Spinal cord (tissue), 10 donors: ENCODE data around the gene MLN. TPM values are rescaled to one million over a fixed set of nuclear protein-coding genes. Genes with fewer than 3 reads are reported as not detected.

Experiments
- DNase-seq, 6 donors: peaks; one replicate each; pipeline versions ENCODE4 v3.0.0 to v3.0.0-alpha.2; 2013 to 2015; ENCODE audit warnings: low spot score in 6 of 6, low read depth in 4 of 6
- H3K27ac ChIP-seq: one replicate; pipeline ENCODE4 v1.5.1; 2013; ENCODE audit warnings: low read depth, low read length, control low read depth
- H3K27me3 ChIP-seq: one replicate; pipeline ENCODE4 v1.6.1; 2013; ENCODE audit warnings: low read length; ENCODE audit not compliant: control insufficient read depth, insufficient read depth
- H3K36me3 ChIP-seq: one replicate; pipeline ENCODE4 v1.6.1; 2013; ENCODE audit warnings: low read length; ENCODE audit not compliant: control insufficient read depth, insufficient read depth
- H3K4me1 ChIP-seq: one replicate; pipeline ENCODE4 v1.6.1; 2013; ENCODE audit warnings: low read length; ENCODE audit not compliant: control insufficient read depth, insufficient read depth
- H3K4me3 ChIP-seq: one replicate; pipeline ENCODE4 v1.5.1; 2013; ENCODE audit warnings: low read depth, low read length, control low read depth
- H3K9me3 ChIP-seq: one replicate; pipeline ENCODE4 v1.6.1; 2013; ENCODE audit warnings: low read length; ENCODE audit not compliant: control insufficient read depth, insufficient read depth
- WGBS: methylation state at CpG from one replicate; pipeline ENCODE4 v1.1.5; 2013; ENCODE audit warnings: missing lambda C conversion rate; ENCODE audit not compliant: insufficient coverage; 5-methylcytosine and 5-hydroxymethylcytosine counted together
- polyA plus RNA-seq, 2 donors: library from polyadenylated mRNA; unstranded; fragments of 120-200 nt; gene quantifications; one replicate each; pipeline ENCODE4 v1.2.1, GENCODE V29; 2013; ENCODE audit not compliant: insufficient read length in 2 of 2
- total RNA-seq, 2 donors: library from RNA; depleted of rRNA in 1 of 2; stranded (reverse); fragments of 120-200 nt in 1 of 2; fragments of >200 nt in 1 of 2; gene quantifications; one replicate each; pipeline versions ENCODE4 v1.2.3 to v1.2.4, GENCODE V29; 2013 to 2014
- donor health status: healthy.

The MLN gene
- total and polyA plus RNA-seq, 4 donors = 0.39 to 0.99 (median 0.48) TPM; not detected in 1

- H3K36me3 ChIP-seq = no peaks in the 10 kb centered on the region
- no peak overlapping the region for H3K4me3 ChIP-seq
- H3K27me3 ChIP-seq = no peaks in the 10 kb centered on the region
- DNase-seq = no peak
- no peak overlapping the region for H3K27ac ChIP-seq
- peaks cover 7% of the 10 kb centered on the region for H3K4me1 ChIP-seq
- no peaks in the 10 kb centered on the region for H3K9me3 ChIP-seq
- WGBS = no CpG with 5 or more reads among the region's 2 CpGs
Measured at GRCh38 chr6:33846226-33846625, 42.4 kb upstream of the MLN start.

GRCh38 chr6:33845031-33845745 is 41.4 kb upstream of the MLN start:
- WGBS = 80% methylated on average over 2 of the region's 4 CpGs
- no peak for DNase-seq
- no peaks in the 10 kb centered on the region for H3K36me3 ChIP-seq
- H3K4me3 ChIP-seq = no peak overlapping the region
- no peaks in the 10 kb centered on the region for H3K9me3 ChIP-seq
- H3K27me3 ChIP-seq = no peaks in the 10 kb centered on the region
- H3K27ac ChIP-seq = no peak overlapping the region
- H3K4me1 ChIP-seq = peaks cover 7% of the 10 kb centered on the region

GRCh38 chr6:33843131-33844121 is 39.6 kb upstream of the MLN start:
- Histone ChIP-seq H3K27ac (no peak overlapping the region), H3K9me3 (no peaks in the 10 kb centered on the region), H3K4me3 (no peak overlapping the region), H3K4me1 (peaks cover 23% of the 10 kb centered on the region), H3K27me3 (no peaks in the 10 kb centered on the region), H3K36me3 (no peaks in the 10 kb centered on the region)
- peak in 1 of 6 donors; percentile 79 for DNase-seq
- WGBS = 30% methylated on average over 14 of the region's 24 CpGs

GRCh38 chr6:33841868-33842267 is 38.1 kb upstream of the MLN start:
- H3K27ac ChIP-seq = no peak overlapping the region
- 100% methylated on average over 2 of the region's 4 CpGs for WGBS
- H3K36me3 ChIP-seq = no peaks in the 10 kb centered on the region
- peaks cover 26% of the 10 kb centered on the region for H3K4me1 ChIP-seq
- H3K9me3 ChIP-seq = no peaks in the 10 kb centered on the region
- no peak for DNase-seq
- no peak overlapping the region for H3K4me3 ChIP-seq
- H3K27me3 ChIP-seq = no peaks in the 10 kb centered on the region

GRCh38 chr6:33841070-33841469 is 37.3 kb upstream of the MLN start:
- no peaks in the 10 kb centered on the region for H3K27me3 ChIP-seq
- H3K4me3 ChIP-seq = no peak overlapping the region
- no peaks in the 10 kb centered on the region for H3K36me3 ChIP-seq
- no peaks in the 10 kb centered on the region for H3K9me3 ChIP-seq
- peaks cover 26% of the 10 kb centered on the region for H3K4me1 ChIP-seq
- WGBS = no CpG with 5 or more reads among the region's 3 CpGs
- no peak overlapping the region for H3K27ac ChIP-seq
- DNase-seq = no peak

- Histone ChIP-seq H3K27me3 (no peaks in the 10 kb centered on the region), H3K4me3 (no peak overlapping the region), H3K9me3 (no peaks in the 10 kb centered on the region), H3K36me3 (no peaks in the 10 kb centered on the region), H3K4me1 (peaks cover 26% of the 10 kb centered on the region), H3K27ac (no peak overlapping the region)
- DNase-seq = peak in 2 of 6 donors; percentile 45 to 51
- 90% methylated on average over 5 of the region's 12 CpGs for WGBS
Measured at GRCh38 chr6:33840048-33840926, 36.5 kb upstream of the MLN start.

- H3K4me3 ChIP-seq = no peak overlapping the region
- 79% methylated on average over 7 of the region's 11 CpGs for WGBS
- H3K27ac ChIP-seq = no peak overlapping the region
- H3K9me3 ChIP-seq = no peaks in the 10 kb centered on the region
- DNase-seq = no peak
- no peaks in the 10 kb centered on the region for H3K36me3 ChIP-seq
- peaks cover 28% of the 10 kb centered on the region for H3K4me1 ChIP-seq
- no peaks in the 10 kb centered on the region for H3K27me3 ChIP-seq
Measured at GRCh38 chr6:33839399-33840047, 35.7 kb upstream of the MLN start.

- no peaks in the 10 kb centered on the region for H3K27me3 ChIP-seq
- H3K4me1 ChIP-seq = peaks cover 29% of the 10 kb centered on the region
- no peaks in the 10 kb centered on the region for H3K36me3 ChIP-seq
- no peak overlapping the region for H3K27ac ChIP-seq
- 57% methylated on average over 9 of the region's 10 CpGs for WGBS
- H3K4me3 ChIP-seq = no peak overlapping the region
- peak in 1 of 6 donors; percentile 36 for DNase-seq
- no peaks in the 10 kb centered on the region for H3K9me3 ChIP-seq
Measured at GRCh38 chr6:33838983-33839382, 35.2 kb upstream of the MLN start.
